ENCODE data around the gene PEG3.

PEG3 gene

GRCh38 chr19:56806639-56807038 lies 33.9 kb downstream of the PEG3 start:
- no peak for ATAC-seq

All from activated CD4-positive, CD25-positive, alpha-beta regulatory T cell treated with anti-CD3 and anti-CD28 coated beads, Interleukin-2, amount 50 U/mL, for 24 hours (primary cell).